Fibroblast of pulmonary artery (primary cell): ENCODE measurements around the gene TCF4.
A peak's percentile ranks its signal among the peaks of the same experiment; 100 is the strongest.

ENCODE experiments used
- DNase-seq: peaks from one replicate; pipeline ENCODE4 v3.0.0-alpha.2; 2010; ENCODE audit warnings: low read depth
- H3K4me3 ChIP-seq: replicated peaks from 2 replicates; pipeline ENCODE4 v1.5.1; 2011; ENCODE audit warnings: low read depth, mild to moderate bottlenecking, control low read depth, low read length, moderate library complexity
- CTCF ChIP-seq: IDR thresholded peaks from 2 replicates; pipeline ENCODE4 v1.5.1; 2011; ENCODE audit warnings: mild to moderate bottlenecking, control low read depth, low read length, inconsistent platforms; ENCODE audit errors: missing control alignments

The TCF4 gene

GRCh38 chr18:55413474-55413873 lies 174.5 kb downstream of the TCF4 start:
- TF ChIP-seq CTCF = no peak
- peak; percentile 66 for DNase-seq
- no peak overlapping the region for H3K4me3 ChIP-seq

- no peak overlapping the region for H3K4me3 ChIP-seq
- DNase-seq = no peak
- no peak for TF ChIP-seq CTCF
Observed at GRCh38 chr18:55407774-55408535, 180.0 kb downstream of the TCF4 start.

GRCh38 chr18:55407191-55407590 lies 180.8 kb downstream of the TCF4 start:
- no peak overlapping the region for H3K4me3 ChIP-seq
- DNase-seq = no peak
- no peak for TF ChIP-seq CTCF

- TF ChIP-seq CTCF = no peak
- DNase-seq = no peak
- peak overlapping the region; percentile 17 for H3K4me3 ChIP-seq
Observed at GRCh38 chr18:55406451-55406991, 181.5 kb downstream of the TCF4 start.

GRCh38 chr18:55405893-55406406 lies 182.0 kb downstream of the TCF4 start:
- peak; percentile 99 for DNase-seq
- peak; percentile 28 for TF ChIP-seq CTCF
- peak overlapping the region; percentile 29 for H3K4me3 ChIP-seq

- peak overlapping the region; percentile 29 for H3K4me3 ChIP-seq
- no peak for TF ChIP-seq CTCF
- DNase-seq = peak; percentile 83
Observed at GRCh38 chr18:55405475-55405874, 182.5 kb downstream of the TCF4 start.
